Measurements from ENCODE around the gene ALDH5A1.

Gene ALDH5A1

DNA sequence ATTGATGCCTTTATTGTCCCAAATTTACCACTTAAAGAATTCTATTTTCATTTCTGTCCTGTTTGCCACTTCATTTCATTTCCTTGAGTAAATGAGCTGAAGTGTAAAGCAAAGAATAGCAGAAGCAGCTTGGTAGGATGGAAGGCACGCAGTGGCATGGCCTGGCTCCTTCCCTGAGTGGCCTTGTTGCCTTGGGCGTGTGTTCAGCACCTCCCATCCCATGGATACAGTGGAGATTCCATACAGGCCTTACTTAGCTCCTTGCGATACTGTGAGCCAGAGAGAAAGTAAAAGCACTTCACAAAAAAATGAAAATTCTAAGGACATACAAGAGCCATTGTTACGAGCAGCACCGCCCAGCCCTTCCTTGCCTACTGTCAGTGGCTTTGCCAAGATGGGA is 39.6 kb downstream of the ALDH5A1 start:
- DNase-seq, result no peak

DNA sequence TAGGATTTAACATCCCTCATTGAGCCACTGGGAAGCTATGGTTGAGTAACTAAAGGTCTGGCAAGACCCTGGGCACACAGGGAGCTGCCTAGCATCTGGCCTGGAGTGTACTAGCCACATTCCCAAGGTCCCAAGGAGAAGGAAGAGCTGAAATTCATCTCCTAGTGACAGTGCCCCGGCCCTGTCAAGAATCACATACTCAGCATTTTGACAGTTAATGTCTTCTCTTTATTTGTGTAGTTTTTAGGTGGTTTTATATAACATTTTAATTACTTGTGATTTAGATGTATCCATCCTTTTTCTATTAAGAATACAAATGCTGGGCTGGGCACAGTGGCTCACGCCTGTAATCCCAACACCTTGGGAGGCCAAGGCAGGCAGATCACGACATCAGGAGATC is 40.4 kb downstream of the ALDH5A1 start:
- DNase-seq, result no peak

DNA sequence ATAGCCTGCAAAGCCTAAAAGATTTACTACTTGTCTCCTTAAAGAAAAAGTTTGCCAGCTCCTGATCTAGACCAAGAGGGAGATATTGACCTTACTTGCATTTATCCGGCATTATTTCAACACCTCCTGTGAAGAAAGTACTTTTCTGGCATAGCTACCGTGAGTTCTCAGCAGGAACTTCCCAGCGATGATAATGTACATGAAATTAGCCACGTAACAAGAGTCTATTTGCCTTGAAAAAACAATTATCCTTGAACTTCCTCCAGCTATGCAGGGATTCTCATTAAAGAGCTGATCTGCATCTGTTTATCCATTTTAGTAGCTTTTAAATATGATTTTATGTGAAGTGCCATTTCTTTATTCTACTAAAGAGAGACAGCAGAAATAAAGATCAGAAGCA is 41.7 kb downstream of the ALDH5A1 start:
- no peak for DNase-seq

DNA sequence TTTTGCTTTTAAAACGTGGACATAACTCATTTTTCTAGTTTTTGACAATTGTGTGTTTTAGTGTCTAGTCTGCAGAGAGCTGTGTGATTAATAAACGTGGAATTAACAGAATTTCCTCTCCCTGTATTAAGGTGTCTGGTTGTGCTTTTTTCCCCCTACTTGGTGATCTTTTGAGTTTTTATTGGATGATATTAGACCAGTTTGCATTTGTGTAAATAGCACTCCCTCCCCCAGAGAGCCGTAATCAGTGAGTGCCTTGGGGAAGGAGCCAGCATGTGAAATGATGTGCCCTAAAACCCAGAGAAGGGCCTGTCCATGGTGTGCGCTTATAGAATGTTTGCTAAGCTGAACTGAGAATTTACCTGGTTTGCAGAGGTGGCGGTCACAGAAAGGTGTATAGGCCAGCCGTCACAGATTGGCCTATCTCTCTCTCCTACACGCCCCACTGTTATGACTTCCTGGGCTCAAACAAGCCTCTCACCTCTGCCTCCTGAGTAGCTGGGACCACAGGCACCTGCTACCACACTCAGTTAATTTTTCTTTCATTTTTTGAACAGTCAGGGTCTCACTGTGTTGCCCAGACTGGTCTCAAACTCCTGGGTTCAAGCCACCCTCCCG is 42.4 kb downstream of the ALDH5A1 start:
- DNase-seq, result no peak

DNA sequence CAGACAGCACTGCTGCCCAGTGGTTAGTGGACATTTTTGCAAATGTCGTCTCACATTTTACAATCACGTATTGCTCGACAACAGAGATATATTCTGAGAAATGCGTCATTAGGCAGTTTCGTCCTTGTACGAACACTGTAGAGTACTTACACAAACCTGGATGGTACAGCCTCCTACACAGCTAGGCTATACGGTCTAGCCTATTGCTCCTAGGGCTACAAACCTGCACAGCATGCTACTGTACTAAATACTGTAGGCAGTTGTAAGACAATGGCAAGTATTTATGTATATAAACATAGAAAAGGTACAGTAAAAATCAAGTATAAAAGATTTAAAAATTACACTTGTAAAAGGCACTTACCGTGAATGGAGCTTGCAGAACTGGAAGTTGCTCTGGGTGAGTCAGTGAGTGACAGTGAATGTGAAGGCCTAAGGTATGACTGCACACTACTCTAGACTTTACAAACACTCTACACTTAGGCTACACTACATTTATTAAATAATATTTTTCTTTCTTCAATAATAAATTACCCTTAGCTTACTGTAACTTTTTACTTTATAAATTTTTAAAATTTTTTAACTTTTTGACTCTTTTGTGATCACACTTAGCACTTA is 43.1 kb downstream of the ALDH5A1 start:
- DNase-seq, result no peak

DNA sequence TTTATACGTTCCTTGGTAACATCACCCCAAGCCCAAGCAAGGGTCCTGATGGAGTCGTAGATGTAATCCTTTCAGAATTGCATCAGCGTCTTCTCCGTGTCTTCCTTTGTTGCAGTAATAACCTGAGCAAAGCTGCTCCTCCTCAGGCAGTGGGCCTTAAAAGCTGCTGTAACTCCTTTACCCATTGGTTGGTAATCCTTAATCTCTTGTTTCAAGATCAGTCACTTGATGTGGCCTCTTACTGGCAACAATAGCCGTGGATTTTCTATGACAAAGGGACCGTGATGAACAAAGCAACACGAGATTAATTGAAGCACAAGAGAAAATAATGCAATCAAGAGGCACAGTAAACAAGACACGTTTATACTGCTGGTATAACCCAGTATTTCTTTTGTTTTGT is 44.6 kb downstream of the ALDH5A1 start:
- no peak for DNase-seq

DNA sequence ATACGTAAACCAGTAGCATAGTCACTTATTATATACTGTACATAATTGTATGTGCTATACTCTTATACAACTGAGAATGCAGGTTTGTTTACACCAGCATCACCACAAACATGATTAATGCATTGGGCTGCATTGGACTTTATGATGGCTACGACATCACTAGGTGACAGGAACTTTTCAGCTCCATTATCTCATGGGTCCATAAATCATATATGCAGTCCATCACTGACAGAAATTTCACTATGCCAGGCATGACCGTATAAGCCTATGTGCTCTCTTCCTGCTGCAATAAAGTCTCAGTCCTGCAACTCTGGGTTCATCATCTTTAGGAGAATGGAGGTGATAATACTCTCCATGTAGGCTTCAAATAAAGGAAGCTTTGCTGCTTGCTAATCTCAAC is 45.4 kb downstream of the ALDH5A1 start:
- DNase-seq, result no peak

DNA sequence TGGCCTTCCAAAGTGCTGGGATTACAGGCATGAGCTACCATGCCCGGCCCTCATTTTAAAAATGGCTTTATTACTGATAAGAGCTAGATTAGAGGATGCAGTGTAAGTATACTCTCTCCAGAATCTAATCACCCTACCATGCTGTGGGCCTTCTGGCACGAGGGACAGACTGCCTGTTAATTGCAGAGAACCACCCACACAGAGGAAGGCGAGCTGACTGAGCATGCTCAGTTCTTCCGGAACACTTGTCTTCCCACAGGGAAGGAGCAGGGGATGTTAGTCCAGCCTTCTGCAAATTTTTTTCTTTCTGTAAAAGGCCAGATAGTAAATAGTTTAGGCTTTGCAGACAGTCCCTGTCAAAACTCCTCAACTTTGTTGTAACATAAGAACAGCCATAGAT is 48.9 kb downstream of the ALDH5A1 start:
- no peak for DNase-seq

DNA sequence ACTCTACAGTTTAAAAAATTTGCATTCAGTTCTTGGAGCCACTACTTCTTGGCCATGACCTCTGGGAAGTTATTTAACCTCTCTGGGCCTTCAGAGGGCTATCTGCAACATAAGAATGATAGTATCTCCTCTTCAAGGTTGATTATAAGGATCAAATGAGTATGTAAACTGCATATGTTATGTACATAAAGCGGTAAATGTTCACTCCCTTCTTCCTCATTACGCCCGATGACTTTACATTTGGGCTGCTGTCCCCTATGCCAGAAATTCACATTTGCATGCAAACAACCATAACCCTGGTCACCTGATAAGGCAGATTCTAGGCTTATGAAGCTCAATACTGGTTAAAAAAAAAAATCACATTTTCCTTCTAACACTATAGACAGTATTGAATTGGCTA is 50.4 kb downstream of the ALDH5A1 start:
- no peak for DNase-seq

DNA sequence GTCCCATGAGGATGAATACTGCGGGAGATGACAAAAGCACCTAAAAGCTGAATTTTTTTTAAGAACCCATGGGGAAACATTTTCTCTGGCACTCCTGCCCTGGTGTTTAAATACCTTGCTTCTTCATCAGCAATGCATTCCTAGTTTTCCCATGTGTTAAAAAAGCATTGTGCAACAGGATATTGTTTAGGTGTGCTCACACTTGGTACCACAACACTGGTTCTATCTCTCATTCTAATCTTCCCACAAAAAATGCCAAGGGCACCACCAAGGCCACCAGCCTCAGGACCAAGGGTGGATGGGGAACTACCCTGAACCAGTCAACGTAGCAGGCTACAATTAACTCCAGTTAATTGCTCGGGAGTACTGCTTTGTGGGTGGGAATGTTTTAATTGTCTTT is 50.9 kb downstream of the ALDH5A1 start:
- no peak for DNase-seq

DNA sequence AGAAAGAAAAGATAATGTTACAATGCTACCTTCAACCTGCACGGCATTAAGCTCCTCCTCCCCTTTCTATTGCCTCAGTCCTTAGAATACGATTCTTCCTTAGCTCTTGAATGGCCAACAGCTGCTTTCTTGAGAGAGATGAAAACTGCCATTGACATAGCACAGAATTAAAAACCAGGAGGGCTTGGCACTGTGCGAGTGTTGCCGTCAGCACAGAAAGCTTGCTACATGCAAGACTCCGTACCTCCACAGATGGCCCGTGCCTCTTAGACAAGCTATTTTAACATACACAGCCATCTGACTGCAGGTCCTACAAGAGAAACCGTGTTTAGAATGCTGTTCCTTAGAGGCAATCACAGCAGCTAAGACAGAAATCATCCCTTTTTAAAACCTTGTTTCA is 51.7 kb downstream of the ALDH5A1 start:
- DNase-seq, result no peak

DNA sequence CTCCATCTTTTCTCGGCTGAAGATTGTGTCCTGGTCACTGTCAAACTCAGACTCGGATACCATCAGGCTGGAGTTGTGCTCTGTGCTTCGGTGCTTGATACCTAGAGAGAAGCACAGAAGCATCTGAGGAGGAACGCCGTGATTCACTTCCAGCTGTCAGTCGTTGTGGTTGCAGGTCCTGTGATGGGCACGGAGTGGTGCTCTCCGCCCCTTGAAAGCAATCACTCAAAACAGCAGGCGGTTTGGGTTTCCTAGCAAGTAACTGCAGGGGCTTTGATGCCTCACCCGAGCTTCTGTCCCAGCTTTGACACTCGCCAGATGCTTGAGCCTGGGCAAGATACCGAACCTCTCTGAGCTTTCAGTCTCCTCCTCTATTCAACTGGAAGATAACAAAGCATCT is 52.5 kb downstream of the ALDH5A1 start:
- no peak for DNase-seq

DNA sequence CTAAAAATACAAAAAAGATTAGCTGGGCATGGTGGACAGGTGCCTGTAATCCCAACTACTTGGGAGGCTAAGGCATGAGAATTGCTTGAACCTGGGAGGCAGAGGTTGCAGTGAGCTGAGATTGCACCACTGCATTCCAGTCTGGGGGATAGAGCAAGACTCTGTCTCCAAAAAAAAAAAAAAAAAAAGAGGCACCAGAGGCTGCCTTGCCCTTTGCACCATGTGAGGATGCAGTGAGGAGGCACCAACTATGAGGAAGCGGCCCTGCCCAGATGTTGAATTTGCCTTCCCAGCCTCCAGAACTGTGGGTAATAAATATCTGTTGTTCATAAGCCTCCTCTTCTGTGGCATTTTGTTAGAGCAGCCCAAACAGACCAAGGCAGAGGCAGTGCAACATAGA is 54.4 kb downstream of the ALDH5A1 start:
- no peak for DNase-seq

DNA sequence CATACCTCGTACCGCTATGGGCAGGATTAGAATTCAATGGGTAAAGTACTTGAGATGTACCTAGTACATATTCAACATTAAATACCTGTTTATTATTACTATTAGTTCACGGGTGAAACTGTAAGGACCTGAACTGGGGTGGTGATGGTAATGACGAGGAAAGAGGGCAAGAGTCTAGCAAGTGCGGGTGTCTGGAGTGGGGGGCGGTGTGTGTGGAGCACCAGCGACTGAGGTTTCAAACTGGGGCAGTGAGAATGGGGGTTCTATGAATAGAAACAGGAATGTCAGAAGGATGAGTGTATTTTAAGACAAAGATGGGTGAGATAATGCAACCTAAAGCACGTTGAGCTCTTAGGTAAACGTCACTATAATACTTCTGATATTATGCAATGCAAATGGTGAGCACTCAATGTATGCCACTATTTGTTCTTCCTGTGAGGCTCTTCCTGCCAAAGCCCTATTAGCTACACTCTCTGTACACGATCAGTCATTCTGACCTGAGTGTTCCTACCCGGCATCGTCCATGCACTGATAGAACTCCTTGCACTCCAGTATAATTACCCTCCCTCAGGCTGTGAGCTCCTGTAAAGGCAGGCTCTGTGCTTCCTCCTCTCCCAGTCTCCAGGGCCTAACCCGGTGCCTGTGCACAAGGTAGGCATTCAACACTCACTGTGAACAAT is 55.0 kb downstream of the ALDH5A1 start:
- DNase-seq, result no peak

DNA sequence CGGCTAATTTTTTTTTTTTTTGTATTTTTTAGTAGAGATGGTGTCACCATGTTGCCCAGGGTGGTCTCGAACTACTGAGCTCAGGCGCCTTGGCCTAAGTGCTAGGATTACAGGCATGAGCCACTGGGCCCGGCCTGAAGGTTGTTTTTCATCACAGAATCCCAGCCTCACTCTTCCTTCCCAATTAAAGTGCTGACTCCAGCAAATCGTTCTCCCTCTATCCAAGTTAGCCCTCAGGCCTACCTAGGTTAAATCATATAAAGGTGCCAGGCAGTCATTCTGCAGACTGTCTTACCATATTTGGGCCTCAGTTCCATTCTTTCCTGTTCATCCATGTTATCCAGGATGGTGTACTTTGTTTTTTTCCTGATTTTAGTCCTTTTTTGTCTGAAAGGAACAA is 56.4 kb downstream of the ALDH5A1 start:
- DNase-seq, result no peak

DNA sequence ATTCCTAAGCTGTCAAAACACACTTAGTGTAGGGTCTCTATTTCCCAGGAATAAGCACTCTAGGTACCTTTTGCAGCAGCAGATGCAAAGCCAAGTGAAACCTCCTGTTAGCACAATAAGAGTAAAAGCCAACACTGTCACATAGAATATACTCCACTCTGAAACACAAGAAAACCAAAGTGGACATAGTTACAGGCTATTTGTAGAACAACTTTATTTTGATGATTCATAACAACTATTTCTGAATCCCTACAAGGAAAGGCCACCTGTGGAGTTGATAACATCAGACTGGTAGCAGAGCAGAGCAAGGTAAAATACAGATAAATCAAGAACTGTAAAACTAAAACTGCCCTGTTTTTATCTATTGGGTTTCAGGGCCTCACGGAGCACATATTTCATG is 59.7 kb downstream of the ALDH5A1 start:
- DNase-seq, result no peak

DNA sequence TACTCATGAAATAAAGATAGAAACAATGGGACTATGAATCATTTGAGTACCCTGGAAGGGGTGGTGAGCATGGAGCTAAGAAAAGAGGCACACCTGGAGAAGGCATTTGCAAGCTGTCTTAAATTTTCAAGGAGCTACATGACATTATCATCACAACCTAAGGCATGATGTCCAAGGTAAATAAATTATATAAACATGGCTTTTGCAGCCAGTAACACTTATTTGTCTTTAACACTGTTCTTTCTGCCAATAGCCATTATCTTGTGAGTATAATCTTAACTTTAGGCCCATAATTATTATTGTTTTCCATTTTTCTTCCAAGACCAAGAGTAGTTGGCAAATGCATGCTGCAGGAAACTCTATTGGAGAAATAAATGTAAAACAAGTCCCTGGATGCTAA is 63.7 kb downstream of the ALDH5A1 start:
- DNase-seq, result no peak

DNA sequence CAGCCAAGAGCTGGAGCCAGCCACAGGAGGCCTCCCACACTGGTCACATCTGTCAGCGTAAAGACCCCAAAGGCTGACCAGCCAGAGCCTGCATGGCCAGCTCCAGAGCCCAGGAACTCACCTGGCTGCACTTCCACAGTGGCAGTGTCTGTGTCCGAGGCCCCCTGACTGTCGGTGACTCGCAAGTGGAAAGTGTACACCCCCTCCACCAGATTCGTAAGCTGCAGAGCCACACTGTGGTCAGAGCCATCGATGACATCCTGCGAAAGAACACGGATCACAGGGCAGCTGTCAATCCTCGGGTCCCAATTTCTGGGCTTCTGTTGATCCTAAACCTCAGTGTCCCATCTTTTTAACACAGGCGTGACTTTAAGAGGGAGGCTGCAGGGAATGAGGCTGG is 69.3 kb downstream of the ALDH5A1 start:
- DNase-seq, result no peak

DNA sequence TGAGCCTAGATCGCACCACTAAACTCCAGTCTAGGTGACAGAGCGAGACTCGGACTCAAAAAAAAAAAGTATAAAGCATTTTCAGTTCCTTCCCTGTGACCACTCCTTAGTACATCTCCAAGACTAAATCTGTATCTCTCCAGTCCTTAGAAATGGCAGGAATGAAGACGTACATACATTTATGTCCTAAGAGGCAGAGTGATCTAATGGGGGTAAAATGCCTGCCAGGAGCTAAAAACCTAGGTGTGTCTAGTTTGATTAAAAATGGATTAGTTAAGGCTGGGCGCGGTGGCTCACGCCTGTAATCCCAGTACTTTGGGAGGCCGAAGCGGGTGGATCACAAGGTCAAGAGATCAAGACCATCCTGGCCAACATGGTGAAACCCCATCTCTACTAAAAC is 70.4 kb downstream of the ALDH5A1 start:
- DNase-seq, result no peak

DNA sequence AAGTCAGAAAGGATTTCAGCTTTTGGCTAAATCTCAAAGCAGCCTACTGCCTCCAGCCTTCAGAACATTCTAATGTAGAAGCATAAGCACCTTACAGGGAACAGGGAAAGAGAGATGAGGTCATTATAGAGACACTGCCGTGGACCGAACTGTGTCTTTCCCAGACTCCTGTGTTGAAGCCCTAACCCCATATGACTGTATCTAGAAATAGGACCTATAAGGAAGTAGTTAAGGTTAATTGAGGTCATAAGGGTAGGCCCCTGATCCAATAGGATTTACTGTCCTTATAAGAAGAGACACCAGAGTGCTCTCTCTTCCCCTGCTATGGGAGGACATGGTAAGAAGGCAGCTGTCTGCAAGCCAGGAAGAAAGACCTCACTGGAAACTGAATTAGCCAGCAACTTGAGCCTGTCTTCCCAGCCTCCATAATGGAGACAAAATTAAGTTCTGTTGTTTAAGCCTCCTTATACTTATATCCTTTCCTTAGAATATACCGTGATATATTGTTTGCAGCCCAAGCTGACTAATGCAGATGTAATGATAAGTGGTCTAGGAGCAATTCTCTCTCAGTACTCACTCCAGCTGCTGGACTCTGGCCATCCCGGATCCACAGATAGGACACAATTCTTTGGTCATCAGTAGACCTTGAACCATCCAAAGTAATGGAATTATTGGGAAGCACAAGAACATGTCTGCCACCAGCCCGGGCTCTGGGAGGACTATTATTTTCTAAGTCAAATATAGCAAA is 71.4 kb downstream of the ALDH5A1 start:
- no peak for DNase-seq

DNA sequence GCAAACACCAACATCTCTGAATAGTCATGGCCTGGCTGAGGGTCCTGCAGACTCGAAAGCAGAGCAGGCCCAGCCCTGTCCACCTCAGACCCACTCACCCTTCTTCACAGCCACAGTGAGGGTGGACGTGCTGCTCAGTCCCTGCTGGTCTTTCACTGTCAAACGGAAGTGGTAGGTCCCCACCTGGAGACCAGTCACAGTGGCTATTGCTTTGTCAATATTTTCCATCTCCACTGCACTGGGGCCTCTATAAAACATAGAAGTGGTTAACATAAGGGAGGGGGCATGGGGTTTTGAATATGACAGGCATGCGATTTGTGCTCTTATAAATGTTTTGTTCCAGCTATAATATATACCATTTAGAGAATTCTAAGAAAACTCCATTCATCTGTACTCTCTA is 73.9 kb downstream of the ALDH5A1 start:
- peak; percentile 28 to 32 for DNase-seq

DNA sequence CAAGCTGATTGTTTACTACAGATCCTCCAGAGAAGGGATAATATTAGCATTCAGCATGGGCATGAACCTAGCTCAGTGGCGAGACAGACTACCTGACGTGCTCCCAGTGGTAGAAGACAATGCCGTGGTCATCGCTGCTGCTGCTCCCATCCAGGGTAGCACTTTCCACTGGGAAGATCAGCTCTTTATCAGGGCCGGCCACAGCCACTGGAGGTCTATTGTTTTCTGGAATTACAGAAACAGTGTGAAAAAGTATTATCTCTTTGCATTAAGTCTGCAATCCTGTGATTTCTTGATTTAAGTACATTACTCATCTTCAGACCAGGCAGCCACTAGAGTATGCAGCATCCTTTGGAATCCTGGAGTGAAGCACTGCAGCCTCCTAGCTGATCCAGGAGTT is 75.0 kb downstream of the ALDH5A1 start:
- DNase-seq, result no peak

DNA sequence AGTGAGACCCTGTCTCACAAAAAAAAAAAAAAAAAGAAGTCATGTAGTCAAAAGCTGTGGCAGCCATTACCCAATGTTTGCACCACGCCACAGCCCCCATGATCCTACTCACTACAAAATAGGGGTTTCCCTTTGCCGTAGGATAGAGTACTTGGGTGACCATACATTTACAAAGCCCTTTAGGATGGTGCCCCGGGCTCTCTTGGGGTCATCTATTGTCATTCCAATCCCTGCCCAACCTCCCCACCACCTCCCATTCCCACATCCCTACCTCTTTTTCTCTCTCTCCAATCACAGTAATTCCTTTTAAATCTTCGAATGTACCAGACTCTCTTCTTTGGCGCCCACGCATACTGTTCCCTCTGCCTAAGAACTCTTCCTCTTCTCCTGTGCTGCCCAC is 76.6 kb downstream of the ALDH5A1 start:
- no peak for DNase-seq

DNA sequence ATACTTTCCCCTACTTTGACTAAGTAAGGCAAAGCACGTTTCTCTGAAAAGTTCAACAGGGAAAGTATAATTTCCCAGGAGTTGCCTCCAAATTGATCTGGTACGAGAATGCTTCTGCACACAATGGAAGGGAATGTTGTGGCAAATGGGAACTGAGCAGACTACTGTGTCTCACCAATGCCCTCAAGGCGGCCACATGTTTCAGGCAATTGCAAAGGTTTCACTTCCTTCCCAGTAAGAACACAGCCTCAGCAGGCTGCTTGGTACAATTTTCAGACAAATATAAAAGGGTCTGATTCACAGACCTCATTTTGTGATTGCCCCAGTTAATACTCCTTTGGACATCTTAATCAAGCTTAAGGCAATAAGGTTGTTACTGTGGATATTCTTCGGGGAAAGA is 80.0 kb downstream of the ALDH5A1 start:
- no peak for DNase-seq
